Natural killer cell (primary cell): ENCODE data around the gene GRIK1. TPM values are rescaled to one million over a fixed set of nuclear protein-coding genes. Genes with fewer than 3 reads are reported as not detected.

Experiments used
- ATAC-seq, 3 donors: fragments of 150-1000 bp in 2 of 3; fragments of 200-7000 bp in 1 of 3; cut with Tn5 transposase; 1 replicate in 1 of 3; 2 replicates in 2 of 3; pipeline ENCODE4 v1.10.0; 2021; ENCODE audit warnings: mild to moderate bottlenecking in 2 of 3, moderate library complexity in 2 of 3
- DNase-seq, 2 donors: peaks; one replicate each; pipeline versions ENCODE4 v3.0.0 to v3.0.0-alpha.2; 2013 to 2021; ENCODE audit warnings: mixed read lengths in 1 of 2
- H3K27ac ChIP-seq: one replicate; pipeline ENCODE4 v1.5.1; 2013; ENCODE audit warnings: mild to moderate bottlenecking, low read length
- H3K27me3 ChIP-seq: one replicate; pipeline ENCODE4 v1.6.1; 2013; ENCODE audit warnings: low read length; ENCODE audit not compliant: control insufficient read depth, insufficient read depth
- H3K36me3 ChIP-seq: one replicate; pipeline ENCODE4 v1.6.1; 2013; ENCODE audit warnings: low read length; ENCODE audit not compliant: control insufficient read depth, insufficient read depth
- H3K4me1 ChIP-seq: one replicate; pipeline ENCODE4 v1.6.1; 2013; ENCODE audit warnings: low read length; ENCODE audit not compliant: control insufficient read depth, insufficient read depth
- H3K4me3 ChIP-seq: one replicate; pipeline ENCODE4 v1.5.1; 2013; ENCODE audit warnings: low read length
- H3K9me3 ChIP-seq: one replicate; pipeline ENCODE4 v1.6.1; 2013; ENCODE audit warnings: low read length; ENCODE audit not compliant: control insufficient read depth, insufficient read depth
- H3K27ac Mint-ChIP-seq, 2 donors: one replicate each; pipeline ENCODE4 v1.8.0; 2022; ENCODE audit warnings: mild to moderate bottlenecking in 2 of 2, mixed read lengths in 2 of 2, moderate library complexity in 1 of 2
- H3K27me3 Mint-ChIP-seq, 2 donors: one replicate each; pipeline ENCODE4 v1.8.0; 2022; ENCODE audit warnings: low read depth in 2 of 2, mixed read lengths in 2 of 2
- H3K36me3 Mint-ChIP-seq: one replicate; pipeline ENCODE4 v1.8.0; 2022; ENCODE audit warnings: mixed read lengths
- H3K4me1 Mint-ChIP-seq, 2 donors: one replicate each; pipeline ENCODE4 v1.8.0; 2022; ENCODE audit warnings: mixed read lengths in 2 of 2
- H3K4me3 Mint-ChIP-seq: one replicate; pipeline ENCODE4 v1.8.0; 2022; ENCODE audit warnings: mild to moderate bottlenecking, moderate library complexity, mixed read lengths
- H3K9me3 Mint-ChIP-seq, 2 donors: one replicate each; pipeline ENCODE4 v1.8.0; 2022; ENCODE audit warnings: mixed read lengths in 2 of 2
- WGBS: methylation state at CpG from one replicate; pipeline ENCODE4 v1.1.7; 2013; ENCODE audit warnings: missing lambda C conversion rate; ENCODE audit not compliant: insufficient coverage; 5-methylcytosine and 5-hydroxymethylcytosine counted together
- intact Hi-C: fragments of 100-400 bp; cut with micrococcal nuclease; formaldehyde crosslinking; loops from one replicate; pipeline ENCODE4 v1.14.2; 2022
- total RNA-seq, 4 donors: library from RNA; stranded (reverse); fragments of 120-200 nt in 1 of 4; gene quantifications; one replicate each; pipeline versions ENCODE4 v1.2.3 to v1.2.4, GENCODE V29; 2013 to 2022
- TF ChIP-seq, protein P1 (sequence below): fragments of 200-600 bp; IDR thresholded peaks from one replicate; pipeline ENCODE4 v1.8.0; 2022; ENCODE audit warnings: antibody characterized with exemption

GRIK1 gene
- total RNA-seq, 3 donors from 2014 or later (not counting 1 experiment from before 2014, with no cell fraction given) = not detected

DNA sequence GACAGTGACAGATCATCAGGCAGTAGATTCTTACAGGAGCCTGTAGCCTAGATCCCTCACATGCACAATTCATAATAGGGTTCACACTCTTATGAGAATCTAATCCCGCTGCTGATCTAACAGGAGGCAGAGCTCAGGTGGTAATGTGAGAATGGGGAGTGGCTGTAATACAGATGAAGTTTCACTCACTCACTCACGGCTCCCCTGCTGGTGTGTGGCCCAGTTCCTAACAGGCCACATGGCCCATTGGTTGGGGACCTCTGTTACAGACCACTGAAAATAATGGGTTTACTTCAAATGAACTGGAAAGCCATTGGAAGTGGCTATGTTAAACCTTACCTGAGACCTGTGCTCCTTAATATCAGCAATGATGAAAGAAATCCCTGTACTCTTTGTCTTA lies 151.0 kb downstream of the GRIK1 start:
- TF ChIP-seq, protein P1, sequence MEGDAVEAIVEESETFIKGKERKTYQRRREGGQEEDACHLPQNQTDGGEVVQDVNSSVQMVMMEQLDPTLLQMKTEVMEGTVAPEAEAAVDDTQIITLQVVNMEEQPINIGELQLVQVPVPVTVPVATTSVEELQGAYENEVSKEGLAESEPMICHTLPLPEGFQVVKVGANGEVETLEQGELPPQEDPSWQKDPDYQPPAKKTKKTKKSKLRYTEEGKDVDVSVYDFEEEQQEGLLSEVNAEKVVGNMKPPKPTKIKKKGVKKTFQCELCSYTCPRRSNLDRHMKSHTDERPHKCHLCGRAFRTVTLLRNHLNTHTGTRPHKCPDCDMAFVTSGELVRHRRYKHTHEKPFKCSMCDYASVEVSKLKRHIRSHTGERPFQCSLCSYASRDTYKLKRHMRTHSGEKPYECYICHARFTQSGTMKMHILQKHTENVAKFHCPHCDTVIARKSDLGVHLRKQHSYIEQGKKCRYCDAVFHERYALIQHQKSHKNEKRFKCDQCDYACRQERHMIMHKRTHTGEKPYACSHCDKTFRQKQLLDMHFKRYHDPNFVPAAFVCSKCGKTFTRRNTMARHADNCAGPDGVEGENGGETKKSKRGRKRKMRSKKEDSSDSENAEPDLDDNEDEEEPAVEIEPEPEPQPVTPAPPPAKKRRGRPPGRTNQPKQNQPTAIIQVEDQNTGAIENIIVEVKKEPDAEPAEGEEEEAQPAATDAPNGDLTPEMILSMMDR = no peak
- Mint-ChIP-seq H3K27me3 (no peaks in the 10 kb centered on the region), H3K9me3 (peaks cover 2 to 5% of the 10 kb centered on the region in 2 donors), H3K4me1 (no peaks in the 10 kb centered on the region), H3K4me3 (no peak overlapping the region), H3K36me3 (no peaks in the 10 kb centered on the region), H3K27ac (no peak overlapping the region)
- ATAC-seq = no peak
- WGBS = 94% methylated on average over 1 of the region's 2 CpGs
- H3K36me3 ChIP-seq = no peaks in the 10 kb centered on the region
- no peaks in the 10 kb centered on the region for H3K4me1 ChIP-seq
- DNase-seq = no peak
- intact Hi-C loops = no loop called here
- no peak overlapping the region for H3K27ac ChIP-seq
- no peaks in the 10 kb centered on the region for H3K27me3 ChIP-seq
- no peaks in the 10 kb centered on the region for H3K9me3 ChIP-seq
- H3K4me3 ChIP-seq = no peak overlapping the region

DNA sequence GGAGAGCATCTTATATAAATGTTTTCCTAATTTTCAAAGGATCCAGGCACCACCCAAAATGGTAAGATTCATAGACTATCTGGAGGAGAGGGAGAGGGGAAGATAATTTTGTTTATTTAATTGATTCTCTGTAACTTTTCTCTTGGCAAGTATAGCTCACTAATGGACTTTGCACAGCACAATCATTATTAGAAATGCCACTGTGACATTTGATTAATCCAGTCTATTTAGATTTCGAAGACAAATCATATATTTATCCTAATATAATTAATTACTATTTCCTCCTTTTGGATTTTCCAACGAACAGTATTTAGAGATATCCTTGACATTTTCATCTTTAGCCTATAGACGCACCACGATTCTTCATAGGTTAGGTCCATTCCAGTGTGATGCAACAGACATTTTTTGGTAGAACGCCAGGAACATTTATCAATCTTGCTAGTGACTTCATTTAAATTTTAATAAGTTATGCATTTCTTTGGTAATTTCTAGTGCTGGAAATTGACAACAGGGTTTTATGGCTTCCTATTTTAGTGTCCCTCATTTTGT lies 152.4 kb downstream of the GRIK1 start:
- TF ChIP-seq, protein P1 = no peak
- Mint-ChIP-seq H3K9me3 (peaks cover 2 to 8% of the 10 kb centered on the region in 2 donors), H3K27me3 (no peaks in the 10 kb centered on the region), H3K27ac (no peak overlapping the region), H3K4me1 (no peaks in the 10 kb centered on the region), H3K4me3 (no peak overlapping the region), H3K36me3 (no peaks in the 10 kb centered on the region)
- DNase-seq = no peak
- no peaks in the 10 kb centered on the region for H3K9me3 ChIP-seq
- intact Hi-C loops = no loop called here
- H3K4me1 ChIP-seq = no peaks in the 10 kb centered on the region
- no peak overlapping the region for H3K4me3 ChIP-seq
- H3K27me3 ChIP-seq = no peaks in the 10 kb centered on the region
- H3K36me3 ChIP-seq = no peaks in the 10 kb centered on the region
- WGBS = 84% methylated on average over 5 of the region's 5 CpGs
- no peak for ATAC-seq
- no peak overlapping the region for H3K27ac ChIP-seq

DNA sequence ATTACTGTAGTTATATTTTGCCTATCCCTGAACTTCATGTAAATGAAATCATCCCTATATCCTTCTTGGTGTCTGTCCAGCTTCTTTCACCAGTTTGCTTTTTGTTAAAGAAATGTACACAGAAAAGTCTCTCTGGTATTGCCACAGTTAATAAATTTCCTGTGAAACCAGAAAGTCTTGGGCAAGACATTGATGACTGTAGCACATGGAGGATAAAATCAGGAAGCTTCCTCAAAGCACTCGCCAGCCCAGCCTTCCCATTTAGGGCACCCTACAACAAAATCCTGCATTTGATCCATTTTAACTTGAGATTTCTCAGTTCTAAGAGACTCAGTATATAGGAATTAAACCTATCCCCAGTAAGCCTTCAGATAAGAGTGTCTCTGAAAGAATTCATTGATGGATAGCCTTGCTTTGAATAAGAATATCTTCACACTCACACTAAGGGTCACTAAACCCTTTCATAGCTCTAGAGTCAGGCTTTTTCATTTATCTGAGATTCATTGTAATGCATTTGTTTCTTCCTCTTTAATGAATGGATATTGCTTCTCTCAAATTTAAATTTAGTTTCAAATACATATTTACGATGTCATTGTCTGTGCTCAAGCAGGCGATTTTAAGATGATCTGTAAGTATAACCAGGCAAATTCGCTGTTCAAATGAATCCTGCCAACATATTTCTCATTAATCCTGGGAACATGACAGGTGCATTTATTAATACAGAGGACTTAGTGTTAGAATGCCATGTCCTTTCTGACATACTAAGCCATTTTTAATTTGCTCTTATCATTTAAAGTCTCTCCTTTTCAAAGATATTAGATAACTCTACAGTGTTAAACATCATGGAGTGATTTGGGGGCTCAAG lies 153.1 kb downstream of the GRIK1 start:
- TF ChIP-seq, protein P1 = no peak
- Mint-ChIP-seq H3K36me3 (no peaks in the 10 kb centered on the region), H3K4me3 (no peak overlapping the region), H3K27me3 (no peaks in the 10 kb centered on the region), H3K9me3 (peaks cover 2 to 8% of the 10 kb centered on the region in 2 donors), H3K27ac (no peak overlapping the region), H3K4me1 (no peaks in the 10 kb centered on the region)
- WGBS = 88% methylated on average over 4 of the region's 4 CpGs
- H3K4me3 ChIP-seq = no peak overlapping the region
- H3K4me1 ChIP-seq = no peaks in the 10 kb centered on the region
- no peak for DNase-seq
- intact Hi-C loops = no loop called here
- no peaks in the 10 kb centered on the region for H3K9me3 ChIP-seq
- no peaks in the 10 kb centered on the region for H3K27me3 ChIP-seq
- no peaks in the 10 kb centered on the region for H3K36me3 ChIP-seq
- no peak overlapping the region for H3K27ac ChIP-seq
- ATAC-seq = no peak
